ENCODE results near the gene IZUMO2.

The IZUMO2 gene

GRCh38 chr19:50162988-50163387 is at the start of gene IZUMO2:
IZUMO2 (minus strand) TSS chr19:50163281; CDS start chr19:50163194, 87 bp downstream.
- no peak for ATAC-seq (ENCODE audit: low read depth)
- H3K27me3 ChIP-seq (ENCODE audit: insufficient read depth, poor library complexity, severe bottlenecking): no peaks in the 10 kb centered on the region
- H3K27ac ChIP-seq (ENCODE audit: poor library complexity, severe bottlenecking): no peak within 1 kb of the TSS
- no peak within 1 kb of the TSS for H3K4me3 ChIP-seq (ENCODE audit: severe bottlenecking)
- H3K36me3 ChIP-seq (ENCODE audit: low read depth): no peaks in the 10 kb centered on the region
- H3K4me1 ChIP-seq (ENCODE audit: insufficient read depth, poor library complexity, severe bottlenecking): no peaks in the 10 kb centered on the region
- no peaks in the 10 kb centered on the region for H3K9me3 ChIP-seq (ENCODE audit: severe bottlenecking)
- DNase-seq (ENCODE audit: low spot score): no peak
- TF ChIP-seq CTCF (IDR thresholded peaks at IDR 0.05; ENCODE audit: poor library complexity, severe bottlenecking): no peak

DNA sequence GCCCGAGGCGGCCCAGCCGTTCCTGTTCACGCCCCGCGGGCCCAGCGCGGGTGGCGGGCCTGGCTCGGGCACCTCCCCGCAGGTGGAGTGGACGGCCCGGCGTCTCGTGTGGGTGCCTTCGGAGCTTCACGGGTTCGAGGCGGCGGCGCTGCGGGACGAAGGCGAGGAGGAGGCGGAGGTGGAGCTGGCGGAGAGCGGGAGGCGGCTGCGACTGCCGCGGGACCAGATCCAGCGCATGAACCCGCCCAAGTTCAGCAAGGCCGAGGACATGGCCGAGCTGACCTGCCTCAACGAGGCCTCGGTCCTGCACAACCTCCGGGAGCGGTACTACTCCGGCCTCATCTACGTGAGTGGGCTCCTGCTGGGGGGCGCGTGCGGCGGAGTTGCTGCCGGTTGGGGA is 47.3 kb upstream of the IZUMO2 start:
- ATAC-seq (ENCODE audit: low read depth): no peak
- no peak for TF ChIP-seq CTCF (IDR thresholded peaks at IDR 0.05; ENCODE audit: poor library complexity, severe bottlenecking)
- no peak overlapping the region for H3K27ac ChIP-seq (ENCODE audit: poor library complexity, severe bottlenecking)
- H3K4me3 ChIP-seq (ENCODE audit: severe bottlenecking): no peak overlapping the region
- DNase-seq (ENCODE audit: low spot score): no peak
- H3K27me3 ChIP-seq (ENCODE audit: insufficient read depth, poor library complexity, severe bottlenecking): peaks cover 2% of the 10 kb centered on the region
- H3K4me1 ChIP-seq (ENCODE audit: insufficient read depth, poor library complexity, severe bottlenecking): no peaks in the 10 kb centered on the region
- no peaks in the 10 kb centered on the region for H3K9me3 ChIP-seq (ENCODE audit: severe bottlenecking)
- H3K36me3 ChIP-seq (ENCODE audit: low read depth): no peaks in the 10 kb centered on the region

DNA sequence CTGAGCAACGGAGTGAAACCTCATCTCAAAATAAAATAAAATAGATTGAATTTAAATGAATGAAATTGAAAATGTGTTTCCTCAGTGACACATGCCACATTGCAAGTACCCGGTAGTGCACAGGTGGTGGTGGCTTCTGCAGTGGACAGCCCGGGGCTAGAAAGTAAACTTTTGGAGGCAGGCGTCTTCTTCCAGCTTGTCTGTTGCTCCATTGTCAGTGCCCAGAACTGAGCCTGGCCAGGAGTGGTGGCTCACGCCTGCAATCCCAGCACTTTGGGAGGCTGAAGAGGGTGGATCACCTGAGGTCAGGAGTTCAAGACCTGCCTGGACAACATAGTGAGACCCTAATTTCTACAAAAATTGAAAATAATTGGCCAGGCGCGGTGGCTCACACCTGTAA is 46.0 kb upstream of the IZUMO2 start:
- peaks cover 15% of the 10 kb centered on the region for H3K27me3 ChIP-seq (ENCODE audit: insufficient read depth, poor library complexity, severe bottlenecking)

DNA sequence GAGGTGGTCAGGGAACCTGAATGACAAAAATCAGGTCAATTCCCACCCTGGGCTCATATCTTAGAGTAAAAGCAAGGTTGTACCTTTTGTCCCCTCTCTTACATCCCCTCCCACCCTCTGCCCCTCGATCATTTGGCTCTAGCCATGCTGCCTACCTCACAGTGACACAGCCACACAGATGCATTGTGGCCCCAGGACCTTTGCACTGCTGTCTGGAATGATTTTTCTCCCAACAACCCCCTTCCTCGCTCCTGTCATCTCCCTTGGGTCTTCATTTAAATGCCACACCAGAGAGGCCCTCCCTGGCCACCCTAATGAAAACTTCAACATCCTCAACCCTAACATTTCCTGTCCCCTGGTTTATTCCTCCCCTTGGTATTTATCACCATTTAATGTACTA is 44.6 kb upstream of the IZUMO2 start:
- peaks cover 19% of the 10 kb centered on the region for H3K27me3 ChIP-seq (ENCODE audit: insufficient read depth, poor library complexity, severe bottlenecking)
- no peak for TF ChIP-seq CTCF (IDR thresholded peaks at IDR 0.05; ENCODE audit: poor library complexity, severe bottlenecking)
- DNase-seq (ENCODE audit: low spot score) (no peak), ATAC-seq (ENCODE audit: low read depth) (no peak)
- H3K27ac ChIP-seq (ENCODE audit: poor library complexity, severe bottlenecking): no peak overlapping the region
- no peaks in the 10 kb centered on the region for H3K4me1 ChIP-seq (ENCODE audit: insufficient read depth, poor library complexity, severe bottlenecking)
- H3K36me3 ChIP-seq (ENCODE audit: low read depth): no peaks in the 10 kb centered on the region
- no peaks in the 10 kb centered on the region for H3K9me3 ChIP-seq (ENCODE audit: severe bottlenecking)
- H3K4me3 ChIP-seq (ENCODE audit: severe bottlenecking): no peak overlapping the region

More for the DNA sequence above, 46.0 kb upstream of the IZUMO2 start:
- no peak for TF ChIP-seq CTCF (IDR thresholded peaks at IDR 0.05; ENCODE audit: poor library complexity, severe bottlenecking)
- no peak overlapping the region for H3K27ac ChIP-seq (ENCODE audit: poor library complexity, severe bottlenecking)
- no peaks in the 10 kb centered on the region for H3K9me3 ChIP-seq (ENCODE audit: severe bottlenecking)
- no peaks in the 10 kb centered on the region for H3K36me3 ChIP-seq (ENCODE audit: low read depth)
- no peak overlapping the region for H3K4me3 ChIP-seq (ENCODE audit: severe bottlenecking)
- no peaks in the 10 kb centered on the region for H3K4me1 ChIP-seq (ENCODE audit: insufficient read depth, poor library complexity, severe bottlenecking)
- DNase-seq (ENCODE audit: low spot score) (no peak), ATAC-seq (ENCODE audit: low read depth) (no peak)

GRCh38 chr19:50206191-50206590 is 43.1 kb upstream of the IZUMO2 start:
- no peak overlapping the region for H3K4me3 ChIP-seq (ENCODE audit: severe bottlenecking)
- no peaks in the 10 kb centered on the region for H3K9me3 ChIP-seq (ENCODE audit: severe bottlenecking)
- H3K4me1 ChIP-seq (ENCODE audit: insufficient read depth, poor library complexity, severe bottlenecking): no peaks in the 10 kb centered on the region
- ATAC-seq (ENCODE audit: low read depth) (no peak), DNase-seq (ENCODE audit: low spot score) (no peak)
- H3K27me3 ChIP-seq (ENCODE audit: insufficient read depth, poor library complexity, severe bottlenecking): peaks cover 19% of the 10 kb centered on the region
- H3K36me3 ChIP-seq (ENCODE audit: low read depth): no peaks in the 10 kb centered on the region
- TF ChIP-seq CTCF (IDR thresholded peaks at IDR 0.05; ENCODE audit: poor library complexity, severe bottlenecking): no peak
- H3K27ac ChIP-seq (ENCODE audit: poor library complexity, severe bottlenecking): no peak overlapping the region

Data from RWPE2 (cell line).